HG03442 (cell line): ENCODE data around the gene GBA2.
A peak's percentile ranks its signal among the peaks of the same experiment; 100 is the strongest.

Experiments
- ATAC-seq: cut with Tn5 transposase; IDR thresholded peaks from one replicate; pipeline ENCODE4 v1.9.1; 2021; ENCODE audit warnings: mild to moderate bottlenecking, moderate library complexity; ENCODE audit not compliant: unreplicated experiment

The GBA2 gene

DNA sequence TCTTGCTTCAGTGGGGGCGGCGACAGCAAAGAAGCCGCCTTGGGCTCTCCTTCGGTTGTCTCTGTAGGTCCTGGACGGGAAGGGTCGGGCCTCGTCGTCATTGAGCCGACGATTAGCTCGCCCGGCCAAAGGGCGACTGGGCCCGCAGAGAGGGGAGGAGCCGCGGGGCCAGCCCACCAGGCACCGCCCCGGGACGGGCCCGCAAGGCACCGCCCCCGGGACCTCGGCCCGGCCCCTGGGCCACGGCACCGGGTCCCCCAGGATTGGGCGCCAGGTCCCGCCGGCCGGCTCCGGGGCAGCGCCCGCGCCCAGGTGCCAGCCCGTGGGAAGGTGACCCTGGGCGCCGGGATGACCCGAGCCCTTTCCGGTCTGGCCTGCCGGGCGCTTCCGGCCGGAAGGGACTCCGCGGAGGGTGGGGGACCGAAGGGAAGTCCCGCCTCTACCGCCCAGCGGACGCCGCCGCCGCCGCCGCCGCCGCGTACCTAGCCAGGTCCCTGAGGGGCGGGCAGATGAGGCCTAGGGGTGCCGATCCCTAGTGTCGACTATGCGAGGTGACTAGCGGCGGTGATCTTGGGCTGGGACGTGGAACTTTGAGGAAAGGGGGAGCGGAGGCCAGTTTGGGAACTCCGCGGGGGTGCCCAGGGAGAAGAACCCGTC lies at the start of gene GBA2, which contains the start of gene RGP1:
GBA2 (minus strand) TSS at position 371 of the 657 bp plus-strand sequence. CDS start 524 bp downstream, outside the sequence.
RGP1 (plus strand) TSS at position 430 of the 657 bp plus-strand sequence. CDS start 469 bp downstream, outside the sequence.
- ATAC-seq, result peak; percentile 75

DNA sequence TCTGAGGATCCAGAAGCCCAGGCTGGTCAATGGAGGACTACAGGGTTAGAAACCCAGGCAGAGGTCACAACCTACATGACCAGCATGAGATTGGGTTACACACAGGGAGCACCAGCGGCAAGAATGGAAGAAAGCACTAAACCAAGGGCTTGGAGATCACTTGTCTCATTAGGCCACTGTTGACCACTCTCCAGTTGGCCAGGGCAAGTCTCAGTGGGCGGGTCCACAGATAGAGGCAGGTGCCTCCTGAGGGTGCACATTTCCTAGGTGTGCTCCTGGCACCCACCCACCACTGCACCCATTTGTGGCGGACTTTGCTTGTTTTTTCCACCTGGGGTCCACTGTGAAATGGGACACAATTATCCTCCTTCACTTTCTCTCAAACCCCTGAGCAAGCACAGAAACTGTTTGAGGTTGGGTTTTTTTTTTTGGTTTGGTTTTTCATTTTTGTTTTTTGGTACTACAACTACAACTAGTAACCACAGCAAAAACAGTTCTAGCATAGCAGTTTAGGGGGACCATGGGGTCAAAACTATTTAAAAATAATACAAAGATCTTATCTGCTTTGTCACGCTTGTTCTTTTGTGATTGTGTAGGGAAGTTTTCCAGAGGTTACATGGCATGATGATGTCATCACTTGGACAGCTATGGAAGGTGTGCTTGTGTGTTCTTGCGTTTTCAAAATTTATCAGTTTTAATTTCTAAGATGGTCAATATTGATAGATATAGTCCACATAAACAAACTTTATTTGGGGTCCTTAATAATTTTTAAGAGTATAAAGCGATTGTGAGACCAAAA lies 48.5 kb upstream of the GBA2 start:
- no peak for ATAC-seq

DNA sequence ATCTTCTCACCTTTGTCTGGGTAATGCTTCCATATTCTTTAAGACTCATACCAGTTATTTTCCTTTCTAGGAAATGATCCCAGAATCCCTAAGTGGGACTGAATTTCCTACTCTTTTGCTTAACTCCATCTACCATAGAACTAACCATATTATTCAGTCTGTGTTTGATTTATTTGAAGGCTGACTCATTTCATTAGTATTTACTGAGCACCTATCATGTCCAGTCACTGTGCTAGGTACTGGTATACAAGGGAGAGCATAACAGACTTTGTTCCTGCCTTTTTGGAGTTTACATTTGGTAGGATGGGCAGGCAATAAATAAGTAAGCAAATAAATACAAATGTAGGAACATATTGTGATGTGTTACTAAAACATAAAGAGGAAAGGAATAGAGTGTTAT lies 46.7 kb upstream of the GBA2 start:
- no peak for ATAC-seq

DNA sequence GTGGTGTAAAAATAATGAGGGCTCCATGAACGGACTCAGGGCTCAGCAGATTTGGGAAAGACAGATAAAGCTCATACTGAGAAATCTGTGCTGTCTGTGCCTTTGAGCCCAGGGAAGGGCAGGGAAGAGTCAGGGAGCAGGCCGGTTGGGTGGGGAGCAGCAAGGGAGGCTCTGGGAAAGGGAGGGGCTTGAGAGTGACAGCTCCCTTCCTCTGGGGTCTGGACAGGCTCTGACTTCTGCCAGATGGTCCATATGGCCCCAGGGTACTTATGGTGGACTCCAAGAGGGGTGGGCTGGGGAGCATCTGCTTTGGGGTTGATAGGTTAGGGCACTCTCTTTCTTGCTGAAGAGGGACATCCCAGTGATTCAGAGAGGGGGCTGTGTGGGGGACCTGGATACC lies 44.4 kb upstream of the GBA2 start:
- ATAC-seq, result no peak

DNA sequence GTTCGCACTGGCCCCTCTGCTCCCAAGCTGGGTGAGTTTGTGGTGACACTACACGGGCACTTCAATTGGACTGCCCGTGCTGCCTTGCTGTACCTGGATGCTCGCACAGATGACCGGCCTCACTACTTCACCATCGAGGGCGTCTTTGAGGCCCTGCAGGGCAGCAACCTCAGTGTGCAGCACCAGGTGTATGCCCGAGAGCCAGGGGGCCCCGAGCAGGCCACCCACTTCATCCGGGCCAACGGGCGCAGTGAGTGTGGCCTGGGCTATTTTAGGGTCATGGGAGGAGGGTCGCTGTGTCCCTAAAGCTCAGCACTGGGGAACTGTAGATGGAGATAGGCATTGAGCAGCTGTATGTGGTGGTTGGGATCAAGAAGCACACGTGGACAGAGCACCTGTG lies 43.8 kb upstream of the GBA2 start:
- ATAC-seq, result no peak

DNA sequence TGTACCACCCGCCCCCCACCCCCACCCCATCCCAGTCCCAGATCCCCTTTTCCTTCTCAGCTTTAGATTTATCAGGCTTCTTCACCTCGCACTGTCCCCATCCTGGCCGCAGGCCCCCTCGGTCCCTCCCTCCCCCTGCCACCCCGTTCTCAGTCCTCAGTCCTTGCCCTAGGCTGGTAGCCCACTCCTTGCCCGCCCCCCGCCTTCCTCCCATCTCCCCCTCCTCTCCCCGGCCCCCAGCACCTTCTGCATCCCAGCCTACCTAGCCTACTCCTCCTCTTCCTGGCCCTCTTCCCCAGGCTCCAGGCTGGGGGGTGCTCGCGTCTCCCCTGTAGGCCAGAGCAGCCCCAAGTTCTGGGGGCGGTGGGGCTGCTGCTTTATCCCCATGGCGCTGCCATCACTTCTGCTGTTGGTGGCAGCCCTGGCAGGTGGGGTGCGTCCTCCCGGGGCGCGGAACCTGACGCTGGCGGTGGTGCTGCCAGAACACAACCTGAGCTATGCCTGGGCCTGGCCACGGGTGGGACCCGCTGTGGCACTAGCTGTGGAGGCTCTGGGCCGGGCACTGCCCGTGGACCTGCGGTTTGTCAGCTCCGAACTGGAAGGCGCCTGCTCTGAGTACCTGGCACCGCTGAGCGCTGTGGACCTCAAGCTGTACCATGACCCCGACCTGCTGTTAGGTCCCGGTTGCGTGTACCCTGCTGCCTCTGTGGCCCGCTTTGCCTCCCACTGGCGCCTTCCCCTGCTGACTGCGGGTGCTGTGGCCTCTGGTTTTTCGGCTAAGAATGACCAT lies 43.2 kb upstream of the GBA2 start:
- no peak for ATAC-seq

DNA sequence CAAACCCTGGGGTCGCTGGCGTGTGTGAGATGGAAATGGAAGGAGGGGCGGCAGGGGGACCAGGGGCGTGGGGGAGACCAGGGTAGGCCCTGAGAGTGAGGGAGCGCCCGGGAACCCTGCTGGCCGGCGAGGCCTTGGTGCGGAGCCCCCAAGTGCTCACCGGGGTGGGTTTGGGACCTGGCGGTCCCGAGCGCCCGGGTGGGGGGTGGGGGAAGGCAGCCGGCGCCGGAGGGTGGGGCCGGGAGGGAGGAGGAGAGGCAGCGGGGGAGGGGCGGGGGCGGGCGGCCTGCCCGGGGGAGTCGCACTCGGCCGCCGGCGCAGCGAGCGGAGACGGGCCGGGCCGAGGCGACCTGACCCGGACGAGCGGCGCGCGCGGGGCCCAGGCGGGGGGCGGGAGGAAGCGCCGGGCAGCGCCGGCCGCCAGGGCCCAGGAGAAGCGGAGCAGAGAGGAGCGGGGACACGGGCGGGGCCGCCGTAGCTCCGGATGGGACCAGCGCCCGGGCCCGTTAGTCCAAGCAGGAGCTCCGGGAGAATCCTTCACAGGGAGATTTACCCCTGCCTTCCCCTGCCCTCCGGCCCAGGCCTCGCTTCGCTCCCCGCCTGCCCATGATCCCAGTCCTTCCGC lies 42.4 kb upstream of the GBA2 start, which contains the start of gene NPR2:
NPR2 (plus strand) TSS at position 295 of the 625 bp plus-strand sequence. CDS start 818 bp downstream, outside the sequence.
- no peak for ATAC-seq

DNA sequence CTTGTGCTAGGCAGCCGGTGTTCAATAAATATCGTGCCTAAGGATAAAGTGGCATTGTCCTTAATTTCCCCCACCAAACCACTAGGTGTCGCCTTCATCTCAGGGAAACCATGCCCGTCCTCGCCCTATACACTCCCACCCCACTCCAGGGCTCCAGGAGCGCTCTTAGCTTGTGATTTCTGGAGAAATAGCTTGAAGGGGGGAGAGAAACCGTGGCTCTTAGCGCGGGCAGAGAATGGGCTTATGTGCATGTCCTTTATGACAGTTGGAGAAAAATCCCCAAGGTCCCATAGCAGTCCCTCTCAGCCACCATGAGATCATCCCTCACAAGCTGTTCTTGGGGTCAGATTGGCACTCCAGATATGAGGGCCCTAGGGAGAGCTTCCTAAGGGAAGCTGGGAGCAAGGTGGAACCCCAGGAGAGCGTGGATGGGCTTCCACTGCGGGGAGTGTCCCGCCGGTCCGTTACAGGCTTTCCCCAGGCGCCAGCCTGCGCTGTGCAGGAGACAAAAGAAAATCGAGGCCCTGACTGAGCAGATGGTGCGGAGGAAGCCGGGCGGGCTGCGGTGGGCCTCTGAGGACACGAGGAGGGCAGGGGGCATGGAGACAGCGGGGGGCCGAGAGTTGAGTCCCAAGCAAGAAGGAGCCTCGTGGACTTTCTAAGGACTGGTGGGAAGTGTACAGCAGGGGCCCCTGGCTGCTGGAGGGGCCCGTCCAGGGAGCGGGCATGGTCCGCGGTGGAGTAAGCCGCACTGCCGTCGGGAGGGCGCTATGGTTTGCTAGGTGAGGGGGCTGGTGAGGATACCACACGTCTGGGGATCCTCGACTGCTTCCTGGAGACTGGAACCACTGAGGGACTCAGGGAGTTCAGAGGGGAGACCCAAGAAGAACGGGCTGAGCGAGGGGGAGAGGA lies 41.6 kb upstream of the GBA2 start:
- no peak for ATAC-seq

DNA sequence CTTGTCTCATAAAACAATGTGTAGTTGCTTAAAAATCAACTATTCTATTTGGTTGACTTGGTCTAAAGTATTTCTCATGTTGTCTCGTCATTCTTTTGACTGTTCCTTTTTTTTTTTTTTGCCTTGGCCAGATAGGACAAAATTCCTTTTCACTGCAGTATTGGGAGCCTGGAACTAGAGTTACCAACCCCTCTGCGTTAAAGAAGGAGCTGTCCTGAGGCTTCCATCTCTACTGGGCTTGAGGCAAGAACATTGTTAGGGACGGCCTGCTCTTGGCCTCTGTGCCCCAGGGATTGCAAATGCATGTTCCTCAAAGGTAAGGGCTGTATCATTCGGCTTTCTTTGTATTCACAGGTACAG lies 41.0 kb upstream of the GBA2 start:
- no peak for ATAC-seq

DNA sequence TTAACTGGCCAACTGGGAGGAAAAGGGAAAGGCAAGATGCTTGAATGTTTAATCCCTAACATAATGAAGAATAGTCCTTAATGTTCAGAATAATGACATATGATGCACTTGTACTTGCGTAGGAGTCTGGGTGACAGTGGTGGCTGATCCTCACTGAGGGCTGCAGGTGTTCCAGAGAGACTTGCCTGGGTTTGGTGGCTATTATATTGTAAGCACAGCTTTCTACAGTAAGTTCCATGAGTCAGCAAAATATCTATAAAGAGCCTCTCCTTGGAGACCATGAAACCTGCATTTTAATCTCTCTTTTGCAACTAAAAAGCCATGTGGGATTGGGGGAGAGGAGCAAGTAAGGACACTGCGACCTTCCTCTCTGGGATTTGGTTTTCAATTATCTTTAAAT lies 40.5 kb upstream of the GBA2 start:
- ATAC-seq, result no peak

DNA sequence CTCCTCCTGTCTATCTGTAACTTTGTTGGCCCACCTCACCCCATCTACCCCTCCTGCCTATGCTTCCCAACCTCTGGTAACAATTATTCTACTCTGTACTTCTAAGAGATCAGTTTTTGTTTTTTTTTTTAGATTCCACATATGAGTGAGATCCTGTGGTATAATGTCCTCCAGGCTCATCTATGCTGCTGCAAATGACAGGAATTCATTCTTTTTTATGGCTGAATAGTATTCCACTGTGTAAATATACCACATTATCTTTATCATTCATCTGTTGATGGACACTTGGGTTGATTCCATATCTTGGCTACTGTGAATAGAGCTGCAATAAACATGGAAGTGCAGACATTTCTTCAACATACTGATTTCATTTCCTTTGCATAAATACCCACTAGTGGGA lies 34.4 kb upstream of the GBA2 start:
- ATAC-seq, result no peak

DNA sequence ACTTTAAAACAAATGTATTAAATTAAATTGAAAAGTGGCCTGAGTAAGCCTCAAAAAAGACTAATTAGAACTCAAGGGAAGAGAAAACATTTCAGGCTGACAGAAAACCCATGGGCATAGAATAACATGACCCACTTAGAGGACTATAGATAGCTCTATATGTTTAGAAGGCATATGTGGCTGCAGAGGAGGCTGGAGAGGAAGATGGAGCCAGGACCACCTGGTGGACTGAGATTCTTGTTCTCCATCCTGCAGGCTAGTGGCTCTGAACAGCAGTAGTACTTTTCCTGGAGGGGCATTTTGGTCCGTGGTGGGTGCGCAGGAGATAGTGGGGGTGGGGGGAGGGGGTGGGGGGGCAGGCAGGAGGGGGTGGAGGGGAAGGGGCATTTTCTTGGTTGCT lies 32.0 kb upstream of the GBA2 start:
- no peak for ATAC-seq

DNA sequence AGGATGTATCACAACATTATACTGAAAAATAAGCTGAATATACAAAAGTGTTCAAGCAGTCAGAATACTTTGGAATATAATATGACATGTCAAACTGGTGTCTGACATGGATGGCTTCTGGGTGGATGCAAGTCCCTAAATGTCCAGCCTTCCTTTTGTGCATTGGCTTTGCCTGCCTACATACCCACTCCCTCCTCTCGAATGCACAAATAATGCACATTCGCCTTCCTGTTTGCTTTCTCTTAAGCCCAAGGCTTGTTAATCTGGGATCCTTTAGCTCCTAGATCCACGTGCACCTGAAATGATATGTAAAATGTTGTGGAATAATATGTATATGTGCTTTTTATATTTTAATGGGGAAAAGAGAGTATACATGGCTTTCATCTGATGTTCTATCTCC lies 29.5 kb upstream of the GBA2 start:
- ATAC-seq, result no peak

DNA sequence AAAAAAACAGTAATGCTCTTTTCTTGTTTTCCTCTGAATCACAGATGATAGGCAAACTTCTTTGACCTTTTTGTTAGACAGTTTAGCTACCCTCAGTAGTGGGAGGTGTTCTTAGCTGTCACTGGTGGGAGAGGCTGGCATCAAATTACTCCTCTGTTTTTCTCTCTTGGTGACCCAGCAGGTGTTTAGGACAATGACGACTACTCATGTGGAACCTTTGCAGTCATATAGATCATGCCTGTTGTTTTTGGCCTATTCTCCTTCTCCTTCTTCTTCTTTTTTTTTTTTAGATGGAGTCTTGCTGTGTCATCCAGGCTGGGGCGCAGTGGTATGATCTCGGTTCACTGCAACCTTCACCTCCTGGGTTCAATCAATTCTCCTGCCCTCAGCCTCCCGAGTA lies 27.0 kb upstream of the GBA2 start:
- ATAC-seq, result no peak

DNA sequence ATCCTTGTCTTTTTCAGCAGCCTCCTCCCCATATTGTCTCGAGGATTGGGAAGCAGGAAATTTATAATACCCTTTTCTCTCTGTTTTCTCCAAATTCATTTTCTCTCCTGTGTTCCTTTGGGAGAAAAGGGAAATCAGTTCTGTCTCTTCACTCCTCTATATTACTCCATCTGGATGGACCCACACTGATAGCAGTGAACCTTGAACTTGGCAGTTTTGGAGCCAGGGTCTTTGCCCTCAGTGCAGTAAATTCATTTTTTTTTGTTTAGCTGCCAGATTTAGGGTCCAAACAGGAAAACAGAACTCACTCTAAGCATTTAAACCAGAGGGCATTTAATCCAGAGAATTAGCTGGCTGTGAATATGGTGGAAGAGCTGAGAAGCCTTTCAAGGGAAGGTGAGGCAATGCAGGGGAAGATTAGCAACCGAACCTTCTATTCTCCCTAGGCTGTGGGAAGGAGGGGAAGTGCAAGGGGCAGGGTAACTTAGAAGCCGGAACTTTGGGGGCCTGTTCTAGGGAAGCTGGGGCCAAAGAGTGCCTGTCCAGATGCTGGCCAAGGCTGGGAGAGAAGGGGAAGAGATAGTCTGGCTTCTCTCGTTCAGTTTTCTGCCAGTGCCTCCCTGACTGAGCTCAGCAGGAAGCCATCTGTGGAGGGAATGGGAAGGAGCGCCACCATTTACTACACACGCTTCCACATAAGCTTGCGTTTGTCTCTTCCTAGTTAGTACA lies 26.0 kb upstream of the GBA2 start:
- ATAC-seq, result no peak

DNA sequence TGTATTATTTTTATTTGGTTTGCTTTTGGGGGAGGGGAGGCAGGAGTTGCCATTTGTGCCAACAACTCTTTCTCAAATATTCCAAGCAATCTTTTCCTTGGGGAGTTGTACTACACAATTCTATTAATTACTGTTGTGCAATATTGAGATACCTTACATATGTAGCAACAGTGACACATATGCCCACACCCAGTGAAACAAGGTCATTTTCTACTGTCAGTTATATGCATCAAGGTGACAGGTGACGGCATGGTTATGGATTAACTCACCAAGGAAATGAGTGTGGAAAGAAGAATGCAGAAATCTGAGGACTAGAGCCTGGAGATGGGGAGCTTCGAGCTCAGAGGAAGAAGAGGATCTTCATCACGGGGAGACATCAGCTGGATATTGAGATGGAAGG lies 22.9 kb upstream of the GBA2 start:
- ATAC-seq, result no peak

DNA sequence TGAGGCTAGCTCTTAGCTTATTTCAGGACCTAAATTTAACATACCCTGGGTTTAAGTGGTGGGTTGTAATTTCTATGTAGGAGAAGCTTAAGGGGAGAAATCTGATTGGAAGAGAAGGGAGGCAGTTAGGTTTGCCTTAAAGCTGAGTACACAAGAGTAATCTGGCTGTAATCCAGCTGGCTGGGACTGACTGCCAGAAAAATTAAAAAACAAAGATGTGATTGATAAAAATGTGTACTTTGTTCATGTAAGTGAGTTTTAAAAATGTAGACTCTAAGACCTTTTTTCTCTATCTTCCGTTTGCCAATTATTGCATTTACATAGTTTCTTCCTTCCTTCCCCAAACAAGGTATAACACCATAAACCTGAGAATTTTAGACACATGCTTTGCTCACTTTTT lies 22.5 kb upstream of the GBA2 start:
- ATAC-seq, result no peak

DNA sequence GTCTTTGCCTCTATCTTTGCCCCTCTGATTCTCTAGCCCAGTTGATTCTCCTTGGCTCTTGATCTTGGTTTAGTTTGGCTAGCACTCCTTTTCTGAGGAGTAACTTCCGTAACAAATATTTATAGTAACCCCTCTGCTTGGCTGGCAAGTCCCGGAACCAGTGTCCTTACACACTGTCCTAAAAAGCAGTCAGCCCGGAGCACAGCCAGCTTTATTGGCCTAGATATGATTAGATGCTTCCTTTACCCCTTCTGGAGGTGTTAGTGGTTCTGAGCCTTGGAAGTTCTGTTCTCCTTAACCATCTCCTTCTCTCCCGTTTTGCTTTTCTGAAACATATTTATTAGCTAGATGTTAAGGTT lies 22.0 kb upstream of the GBA2 start:
- ATAC-seq, result no peak

DNA sequence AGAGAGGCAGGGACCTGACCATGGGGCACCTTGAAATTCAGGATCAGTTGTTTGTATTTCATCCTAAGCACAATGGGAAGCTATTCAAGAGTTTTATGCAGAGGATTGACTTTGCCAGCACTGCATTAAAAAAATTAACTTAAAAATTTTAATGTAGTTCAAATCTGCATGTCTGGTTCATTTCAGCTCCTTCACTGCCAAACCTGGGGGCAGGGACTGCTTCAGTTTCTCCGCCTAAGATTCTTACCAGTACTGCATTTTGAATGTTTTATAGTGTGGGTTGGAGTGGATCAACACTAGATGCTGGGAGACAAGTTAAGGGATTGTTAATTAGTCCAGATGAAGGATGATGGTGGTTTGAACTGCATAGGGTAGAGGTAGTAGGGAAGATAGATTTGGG lies 20.7 kb upstream of the GBA2 start:
- ATAC-seq, result no peak

DNA sequence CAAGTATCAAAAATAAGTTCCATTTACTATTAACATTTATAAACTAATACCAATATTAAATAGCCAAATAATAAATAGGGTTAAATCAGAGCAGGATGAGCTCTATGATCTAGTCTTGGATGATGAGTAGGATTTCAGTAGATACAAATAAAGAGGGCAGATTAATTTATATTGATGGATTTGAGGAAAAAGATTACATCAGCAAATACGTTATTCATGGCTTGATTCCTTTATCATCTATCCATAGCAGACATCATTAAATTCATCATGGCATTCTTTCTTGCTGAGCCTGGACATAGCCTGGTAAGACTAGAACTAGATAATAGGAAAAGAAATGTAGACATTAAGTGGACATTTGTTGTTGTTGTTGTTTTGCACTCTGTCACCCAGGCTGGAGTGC lies 18.4 kb upstream of the GBA2 start:
- no peak for ATAC-seq
